OCI-LY1 (cell line): ENCODE measurements around the gene TMEM130.

Experiments
- EZH2 ChIP-seq: fragments of 200-600 bp; sonication (generic), shearing (Covaris generic); IDR thresholded peaks from 2 replicates; pipeline ENCODE4 v1.8.0; 2017; ENCODE audit warnings: borderline replicate concordance, mixed run types, mild to moderate bottlenecking, antibody characterized with exemption, low read length, moderate library complexity, mixed read lengths
- TF ChIP-seq, protein P1 (sequence below): fragments of 200-600 bp; sonication (generic), shearing (Covaris generic); IDR thresholded peaks from 2 replicates; pipeline ENCODE4 v1.5.1; 2017; ENCODE audit warnings: mild to moderate bottlenecking, antibody characterized with exemption, low read length, moderate library complexity, mixed read lengths

DNA sequence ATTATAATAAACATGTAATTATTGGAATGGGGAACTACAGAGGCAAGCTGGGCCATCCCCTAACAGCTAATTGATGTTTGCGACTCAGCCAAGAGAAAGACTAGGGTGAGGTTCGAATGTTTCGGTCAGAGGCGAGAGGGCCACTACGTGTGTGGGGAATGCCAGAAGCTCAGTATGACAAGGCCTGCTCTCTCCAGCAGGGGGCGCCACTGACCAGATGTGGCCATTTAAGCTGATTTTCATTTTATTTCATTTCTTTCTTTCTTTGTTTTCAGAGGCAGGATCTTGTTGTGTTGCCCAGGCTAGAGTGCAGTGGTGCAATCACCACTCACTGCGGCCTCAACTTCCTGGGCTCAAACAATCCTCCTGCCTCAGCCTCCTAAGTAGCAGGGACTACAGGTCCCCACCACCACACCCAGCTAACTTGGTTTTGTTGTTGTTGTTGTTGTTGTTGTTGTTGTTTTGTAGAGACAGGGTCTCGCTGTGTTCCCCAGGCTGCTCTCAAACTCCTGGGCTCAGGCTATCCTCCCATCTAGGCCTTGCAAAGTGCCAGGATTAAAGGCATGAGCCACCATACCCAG is 38.1 kb downstream of the TMEM130 start:
- TF ChIP-seq EZH2 = no peak
- TF ChIP-seq, protein P1, sequence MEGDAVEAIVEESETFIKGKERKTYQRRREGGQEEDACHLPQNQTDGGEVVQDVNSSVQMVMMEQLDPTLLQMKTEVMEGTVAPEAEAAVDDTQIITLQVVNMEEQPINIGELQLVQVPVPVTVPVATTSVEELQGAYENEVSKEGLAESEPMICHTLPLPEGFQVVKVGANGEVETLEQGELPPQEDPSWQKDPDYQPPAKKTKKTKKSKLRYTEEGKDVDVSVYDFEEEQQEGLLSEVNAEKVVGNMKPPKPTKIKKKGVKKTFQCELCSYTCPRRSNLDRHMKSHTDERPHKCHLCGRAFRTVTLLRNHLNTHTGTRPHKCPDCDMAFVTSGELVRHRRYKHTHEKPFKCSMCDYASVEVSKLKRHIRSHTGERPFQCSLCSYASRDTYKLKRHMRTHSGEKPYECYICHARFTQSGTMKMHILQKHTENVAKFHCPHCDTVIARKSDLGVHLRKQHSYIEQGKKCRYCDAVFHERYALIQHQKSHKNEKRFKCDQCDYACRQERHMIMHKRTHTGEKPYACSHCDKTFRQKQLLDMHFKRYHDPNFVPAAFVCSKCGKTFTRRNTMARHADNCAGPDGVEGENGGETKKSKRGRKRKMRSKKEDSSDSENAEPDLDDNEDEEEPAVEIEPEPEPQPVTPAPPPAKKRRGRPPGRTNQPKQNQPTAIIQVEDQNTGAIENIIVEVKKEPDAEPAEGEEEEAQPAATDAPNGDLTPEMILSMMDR = peak; percentile 90
